ENCODE results near the gene CIB4. TPM values are rescaled to one million over a fixed set of nuclear protein-coding genes. Genes with fewer than 3 reads are reported as not detected.
A peak's percentile ranks its signal among the peaks of the same experiment; 100 is the strongest.

The CIB4 gene
- total RNA-seq, 1 experiment from 2014 or later = not detected

DNA sequence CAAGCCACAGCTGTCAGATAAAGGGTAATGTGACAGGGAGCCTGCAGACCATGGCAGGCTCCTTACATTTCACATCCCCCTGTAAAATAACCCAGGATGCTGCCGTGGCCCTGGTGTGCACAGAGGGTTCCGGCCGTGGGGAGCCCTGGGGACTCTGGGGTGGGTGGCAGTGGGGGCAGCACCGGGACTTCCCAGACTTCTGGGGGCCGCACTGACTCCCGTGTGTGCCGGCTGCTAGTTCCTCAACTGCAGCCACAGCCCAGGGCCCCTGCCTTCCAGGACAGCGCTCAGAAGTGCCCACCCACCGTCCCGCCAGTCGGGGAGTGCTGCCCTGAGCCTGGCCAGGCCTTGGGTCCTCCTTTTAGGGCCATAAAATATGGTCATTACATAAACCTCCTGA lies 56.5 kb downstream of the CIB4 start (continued):
- TF ChIP-seq NFYB (CRISPR knock-in tag; conservative IDR thresholded peaks at IDR 0.05; ENCODE audit: low read depth) = no peak
- no peak for TF ChIP-seq FOXK1 (CRISPR knock-in tag; IDR thresholded peaks at IDR 0.05)
- TF ChIP-seq MXD4 (CRISPR knock-in tag; IDR thresholded peaks at IDR 0.05; ENCODE audit: borderline replicate concordance) = no peak
- no peak for TF ChIP-seq ZNF396 (CRISPR knock-in tag; IDR thresholded peaks at IDR 0.05; ENCODE audit: borderline replicate concordance)
- no peak for TF ChIP-seq ZNF219 (CRISPR knock-in tag; IDR thresholded peaks at IDR 0.05; ENCODE audit: borderline replicate concordance)
- TF ChIP-seq GABPB1 (CRISPR knock-in tag; IDR thresholded peaks at IDR 0.05) = no peak

DNA sequence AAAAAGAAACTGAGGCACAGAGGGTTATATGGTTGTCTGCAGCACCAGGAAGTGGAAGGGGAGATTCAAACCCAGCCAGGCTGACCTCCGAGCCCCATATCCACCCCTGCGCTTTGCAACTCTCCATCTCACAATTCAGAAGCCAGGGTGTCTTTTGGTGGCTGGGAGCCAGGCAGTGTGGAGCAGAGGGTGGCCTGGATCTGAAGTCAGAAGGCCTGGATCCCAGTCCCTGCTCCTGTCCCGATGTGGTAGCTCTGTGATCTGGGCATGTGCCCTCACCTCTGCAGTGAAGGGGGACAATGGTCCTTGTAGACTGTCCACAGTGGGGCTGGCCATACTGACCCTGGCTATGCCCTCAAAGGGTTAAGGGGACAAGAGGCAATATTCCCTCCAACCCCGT lies 57.0 kb downstream of the CIB4 start:
- peak; percentile 4 for DNase-seq (ENCODE audit: low spot score)
- Mint-ChIP-seq H3K27me3 (ENCODE audit: low read depth) (peaks cover 6% of the 10 kb centered on the region), H3K27ac (no peak overlapping the region)

More for the DNA sequence above, 57.0 kb downstream of the CIB4 start:
- Mint-ChIP-seq H3K4me3 (no peak overlapping the region), H3K4me1 (no peaks in the 10 kb centered on the region), H3K9me3 (no peaks in the 10 kb centered on the region), H3K36me3 (no peaks in the 10 kb centered on the region)
- CTCF ChIA-PET = interaction anchor here (0.7 kb wide), 1 partner anchor 63 kb away, joined by 3 read pairs; no protein-coding TSS in a partner anchor
- ATAC-seq = no peak
- POLR2A ChIA-PET = no interaction called here
- TF ChIP-seq, protein P1, sequence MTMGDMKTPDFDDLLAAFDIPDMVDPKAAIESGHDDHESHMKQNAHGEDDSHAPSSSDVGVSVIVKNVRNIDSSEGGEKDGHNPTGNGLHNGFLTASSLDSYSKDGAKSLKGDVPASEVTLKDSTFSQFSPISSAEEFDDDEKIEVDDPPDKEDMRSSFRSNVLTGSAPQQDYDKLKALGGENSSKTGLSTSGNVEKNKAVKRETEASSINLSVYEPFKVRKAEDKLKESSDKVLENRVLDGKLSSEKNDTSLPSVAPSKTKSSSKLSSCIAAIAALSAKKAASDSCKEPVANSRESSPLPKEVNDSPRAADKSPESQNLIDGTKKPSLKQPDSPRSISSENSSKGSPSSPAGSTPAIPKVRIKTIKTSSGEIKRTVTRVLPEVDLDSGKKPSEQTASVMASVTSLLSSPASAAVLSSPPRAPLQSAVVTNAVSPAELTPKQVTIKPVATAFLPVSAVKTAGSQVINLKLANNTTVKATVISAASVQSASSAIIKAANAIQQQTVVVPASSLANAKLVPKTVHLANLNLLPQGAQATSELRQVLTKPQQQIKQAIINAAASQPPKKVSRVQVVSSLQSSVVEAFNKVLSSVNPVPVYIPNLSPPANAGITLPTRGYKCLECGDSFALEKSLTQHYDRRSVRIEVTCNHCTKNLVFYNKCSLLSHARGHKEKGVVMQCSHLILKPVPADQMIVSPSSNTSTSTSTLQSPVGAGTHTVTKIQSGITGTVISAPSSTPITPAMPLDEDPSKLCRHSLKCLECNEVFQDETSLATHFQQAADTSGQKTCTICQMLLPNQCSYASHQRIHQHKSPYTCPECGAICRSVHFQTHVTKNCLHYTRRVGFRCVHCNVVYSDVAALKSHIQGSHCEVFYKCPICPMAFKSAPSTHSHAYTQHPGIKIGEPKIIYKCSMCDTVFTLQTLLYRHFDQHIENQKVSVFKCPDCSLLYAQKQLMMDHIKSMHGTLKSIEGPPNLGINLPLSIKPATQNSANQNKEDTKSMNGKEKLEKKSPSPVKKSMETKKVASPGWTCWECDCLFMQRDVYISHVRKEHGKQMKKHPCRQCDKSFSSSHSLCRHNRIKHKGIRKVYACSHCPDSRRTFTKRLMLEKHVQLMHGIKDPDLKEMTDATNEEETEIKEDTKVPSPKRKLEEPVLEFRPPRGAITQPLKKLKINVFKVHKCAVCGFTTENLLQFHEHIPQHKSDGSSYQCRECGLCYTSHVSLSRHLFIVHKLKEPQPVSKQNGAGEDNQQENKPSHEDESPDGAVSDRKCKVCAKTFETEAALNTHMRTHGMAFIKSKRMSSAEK (CRISPR knock-in tag; IDR thresholded peaks at IDR 0.05; ENCODE audit: borderline replicate concordance) = no peak
- TF ChIP-seq, protein P2, sequence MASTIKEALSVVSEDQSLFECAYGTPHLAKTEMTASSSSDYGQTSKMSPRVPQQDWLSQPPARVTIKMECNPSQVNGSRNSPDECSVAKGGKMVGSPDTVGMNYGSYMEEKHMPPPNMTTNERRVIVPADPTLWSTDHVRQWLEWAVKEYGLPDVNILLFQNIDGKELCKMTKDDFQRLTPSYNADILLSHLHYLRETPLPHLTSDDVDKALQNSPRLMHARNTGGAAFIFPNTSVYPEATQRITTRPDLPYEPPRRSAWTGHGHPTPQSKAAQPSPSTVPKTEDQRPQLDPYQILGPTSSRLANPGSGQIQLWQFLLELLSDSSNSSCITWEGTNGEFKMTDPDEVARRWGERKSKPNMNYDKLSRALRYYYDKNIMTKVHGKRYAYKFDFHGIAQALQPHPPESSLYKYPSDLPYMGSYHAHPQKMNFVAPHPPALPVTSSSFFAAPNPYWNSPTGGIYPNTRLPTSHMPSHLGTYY (CRISPR knock-in tag; IDR thresholded peaks at IDR 0.05) = no peak
- TF ChIP-seq, protein P3, sequence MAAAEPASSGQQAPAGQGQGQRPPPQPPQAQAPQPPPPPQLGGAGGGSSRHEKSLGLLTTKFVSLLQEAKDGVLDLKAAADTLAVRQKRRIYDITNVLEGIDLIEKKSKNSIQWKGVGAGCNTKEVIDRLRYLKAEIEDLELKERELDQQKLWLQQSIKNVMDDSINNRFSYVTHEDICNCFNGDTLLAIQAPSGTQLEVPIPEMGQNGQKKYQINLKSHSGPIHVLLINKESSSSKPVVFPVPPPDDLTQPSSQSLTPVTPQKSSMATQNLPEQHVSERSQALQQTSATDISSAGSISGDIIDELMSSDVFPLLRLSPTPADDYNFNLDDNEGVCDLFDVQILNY (CRISPR knock-in tag; IDR thresholded peaks at IDR 0.05) = no peak
- TF ChIP-seq, protein P4, sequence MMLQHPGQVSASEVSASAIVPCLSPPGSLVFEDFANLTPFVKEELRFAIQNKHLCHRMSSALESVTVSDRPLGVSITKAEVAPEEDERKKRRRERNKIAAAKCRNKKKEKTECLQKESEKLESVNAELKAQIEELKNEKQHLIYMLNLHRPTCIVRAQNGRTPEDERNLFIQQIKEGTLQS (CRISPR knock-in tag; conservative IDR thresholded peaks at IDR 0.05) = no peak
- TF ChIP-seq CREM (CRISPR knock-in tag; IDR thresholded peaks at IDR 0.05) = no peak
- no peak for TF ChIP-seq GABPB1 (CRISPR knock-in tag; IDR thresholded peaks at IDR 0.05)
- TF ChIP-seq, protein P5, sequence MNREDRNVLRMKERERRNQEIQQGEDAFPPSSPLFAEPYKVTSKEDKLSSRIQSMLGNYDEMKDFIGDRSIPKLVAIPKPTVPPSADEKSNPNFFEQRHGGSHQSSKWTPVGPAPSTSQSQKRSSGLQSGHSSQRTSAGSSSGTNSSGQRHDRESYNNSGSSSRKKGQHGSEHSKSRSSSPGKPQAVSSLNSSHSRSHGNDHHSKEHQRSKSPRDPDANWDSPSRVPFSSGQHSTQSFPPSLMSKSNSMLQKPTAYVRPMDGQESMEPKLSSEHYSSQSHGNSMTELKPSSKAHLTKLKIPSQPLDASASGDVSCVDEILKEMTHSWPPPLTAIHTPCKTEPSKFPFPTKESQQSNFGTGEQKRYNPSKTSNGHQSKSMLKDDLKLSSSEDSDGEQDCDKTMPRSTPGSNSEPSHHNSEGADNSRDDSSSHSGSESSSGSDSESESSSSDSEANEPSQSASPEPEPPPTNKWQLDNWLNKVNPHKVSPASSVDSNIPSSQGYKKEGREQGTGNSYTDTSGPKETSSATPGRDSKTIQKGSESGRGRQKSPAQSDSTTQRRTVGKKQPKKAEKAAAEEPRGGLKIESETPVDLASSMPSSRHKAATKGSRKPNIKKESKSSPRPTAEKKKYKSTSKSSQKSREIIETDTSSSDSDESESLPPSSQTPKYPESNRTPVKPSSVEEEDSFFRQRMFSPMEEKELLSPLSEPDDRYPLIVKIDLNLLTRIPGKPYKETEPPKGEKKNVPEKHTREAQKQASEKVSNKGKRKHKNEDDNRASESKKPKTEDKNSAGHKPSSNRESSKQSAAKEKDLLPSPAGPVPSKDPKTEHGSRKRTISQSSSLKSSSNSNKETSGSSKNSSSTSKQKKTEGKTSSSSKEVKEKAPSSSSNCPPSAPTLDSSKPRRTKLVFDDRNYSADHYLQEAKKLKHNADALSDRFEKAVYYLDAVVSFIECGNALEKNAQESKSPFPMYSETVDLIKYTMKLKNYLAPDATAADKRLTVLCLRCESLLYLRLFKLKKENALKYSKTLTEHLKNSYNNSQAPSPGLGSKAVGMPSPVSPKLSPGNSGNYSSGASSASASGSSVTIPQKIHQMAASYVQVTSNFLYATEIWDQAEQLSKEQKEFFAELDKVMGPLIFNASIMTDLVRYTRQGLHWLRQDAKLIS (CRISPR knock-in tag; IDR thresholded peaks at IDR 0.05; ENCODE audit: borderline replicate concordance) = no peak
- TF ChIP-seq KAT7 (CRISPR knock-in tag; IDR thresholded peaks at IDR 0.05; ENCODE audit: borderline replicate concordance) = no peak
- TF ChIP-seq TP53 (CRISPR knock-in tag; IDR thresholded peaks at IDR 0.05) = no peak

All from WTC11 (cell line).